Medulla oblongata (tissue), 1 donor: ENCODE results near the gene CIROP.
A peak's percentile ranks its signal among the peaks of the same experiment; 100 is the strongest.

ENCODE experiments used
- DNase-seq: peaks from one replicate; pipeline ENCODE4 v3.0.0-alpha.2; 2015; ENCODE audit errors: extremely low spot score

CIROP gene

DNA sequence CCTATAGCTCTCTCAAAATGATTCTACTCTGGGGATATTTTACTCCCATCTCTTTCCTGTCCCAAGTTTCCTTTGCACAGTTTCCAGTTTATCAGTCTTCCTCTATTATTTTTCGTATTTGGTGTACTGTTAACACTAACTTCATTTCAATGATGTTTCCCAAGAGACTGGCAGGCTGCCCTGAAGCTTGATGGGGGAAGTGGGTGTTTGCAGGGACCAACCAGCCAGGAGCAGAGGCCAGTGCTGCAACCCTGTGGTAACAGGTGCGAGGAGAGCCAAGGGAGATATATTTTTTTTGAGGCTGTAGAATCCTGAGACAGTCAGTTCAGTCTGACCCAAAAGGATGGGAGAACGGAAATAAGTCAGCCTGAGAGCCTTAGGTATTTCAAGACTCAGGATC, 26.1 kb upstream of the CIROP start:
- DNase-seq: no peak

DNA sequence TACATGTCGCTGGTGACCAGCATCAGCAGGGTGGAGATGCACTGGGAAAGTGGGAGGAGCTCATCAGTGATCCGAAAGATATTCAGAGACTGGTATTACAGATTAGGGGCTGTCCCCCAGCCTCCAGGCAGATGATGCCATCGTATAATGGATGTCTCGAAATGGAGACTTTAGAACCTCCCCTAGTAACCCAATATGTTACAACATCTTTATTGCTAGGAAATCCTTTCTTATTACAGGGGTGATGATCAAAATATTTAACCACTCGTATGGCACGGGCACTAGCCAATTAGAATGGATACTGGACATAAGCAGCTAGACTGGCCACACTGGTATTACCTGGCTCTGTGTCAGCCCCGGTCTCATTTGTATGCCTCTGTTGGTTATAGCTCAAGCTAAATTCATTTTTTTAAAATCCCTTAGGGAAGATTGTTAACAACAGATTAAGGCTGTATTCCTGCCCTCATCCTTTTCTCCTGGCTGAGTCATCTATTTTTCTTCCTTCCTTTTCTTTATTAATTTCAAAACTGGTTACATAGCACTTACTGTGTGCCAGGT, 25.0 kb upstream of the CIROP start:
- DNase-seq: no peak

DNA sequence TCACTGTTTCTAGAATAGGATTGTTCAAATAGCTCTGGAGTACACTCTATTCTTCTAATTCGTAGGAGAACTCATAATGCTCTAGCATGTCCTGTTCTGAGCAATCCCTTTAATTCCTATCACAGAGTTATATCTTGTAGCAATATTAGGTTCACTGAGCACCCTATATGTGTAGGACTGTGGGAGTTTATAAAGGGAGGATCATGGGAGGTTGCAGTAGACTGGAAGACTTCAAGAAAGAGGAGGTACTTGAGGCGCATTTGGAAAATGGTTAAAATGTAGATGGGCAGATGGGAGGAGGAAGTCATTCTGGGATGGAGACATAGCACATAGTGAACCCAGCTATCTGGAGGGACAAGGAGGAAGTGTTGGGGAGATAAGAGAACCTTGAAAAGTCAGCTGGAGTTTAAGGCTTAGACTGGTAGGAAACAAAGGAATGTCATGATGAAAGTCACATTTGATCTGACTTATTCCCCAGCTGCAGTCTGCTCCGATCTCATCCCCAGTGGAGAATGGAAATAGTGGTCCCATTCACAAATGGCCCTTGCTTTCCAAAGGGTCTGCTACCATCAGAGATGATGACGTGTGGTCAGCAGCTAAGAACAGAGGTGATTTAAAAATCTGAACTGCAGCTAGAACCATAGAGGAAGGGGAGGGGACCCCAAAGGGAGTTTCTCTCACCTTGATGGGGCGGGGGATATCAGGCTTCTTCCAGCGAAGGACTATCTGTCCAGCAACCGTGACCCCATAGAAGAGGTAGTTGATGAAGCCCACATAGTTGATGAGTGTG, 24.4 kb upstream of the CIROP start:
- DNase-seq: no peak

DNA sequence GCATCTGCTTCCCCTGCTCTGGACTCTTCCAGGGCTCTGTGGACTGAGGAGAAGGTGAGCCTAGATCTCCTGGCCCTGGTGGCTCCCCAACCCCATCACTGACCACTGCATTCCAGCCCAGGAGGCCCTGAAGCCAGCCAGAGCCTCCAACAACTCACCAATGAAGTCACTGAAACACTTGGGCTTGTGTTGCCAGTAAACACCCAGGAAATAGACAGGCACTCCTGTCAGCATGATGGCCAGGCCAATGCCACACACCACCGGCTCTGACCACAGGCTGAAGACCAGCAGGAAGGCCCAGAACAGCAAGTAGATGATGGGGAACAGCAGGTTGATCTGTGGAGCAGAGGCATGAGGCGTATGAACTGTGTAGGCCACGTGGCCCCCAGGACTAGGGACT, 23.1 kb upstream of the CIROP start:
- DNase-seq: no peak

DNA sequence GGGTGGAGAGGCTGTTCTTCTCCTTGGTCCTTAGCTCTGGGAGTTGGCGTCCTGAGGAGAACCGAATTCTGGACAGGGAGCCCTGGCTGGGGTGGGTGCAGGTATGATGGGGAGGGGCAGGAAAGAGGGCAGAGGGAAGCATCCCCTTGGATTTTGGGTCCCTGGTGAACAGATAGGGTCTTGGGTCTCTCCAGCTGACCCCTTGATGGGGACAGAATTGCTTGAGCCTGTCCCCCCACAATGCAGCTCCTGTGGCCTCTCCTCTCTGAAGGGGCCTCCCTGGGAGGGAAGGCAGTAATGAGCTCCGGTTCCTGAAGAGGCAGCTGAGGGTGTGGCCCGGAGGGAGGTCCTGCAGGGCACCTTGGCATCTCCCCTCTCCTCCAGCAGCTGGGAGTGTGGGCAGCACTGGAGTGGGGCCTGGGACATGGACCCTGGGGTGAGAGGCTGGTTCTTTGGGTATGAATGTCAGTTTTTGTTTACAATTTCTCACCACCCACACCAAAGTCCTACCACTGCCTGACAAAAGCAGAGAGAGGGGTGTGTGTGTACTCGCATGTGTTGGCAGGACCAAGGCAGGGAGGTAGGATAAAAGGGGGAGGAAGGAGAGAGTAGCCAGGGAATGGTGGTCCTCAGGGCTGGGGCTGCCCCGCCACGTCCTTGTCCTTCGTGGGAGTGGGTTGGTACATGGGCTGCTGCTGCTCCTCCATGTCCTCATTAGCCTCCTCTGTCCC, 21.9 kb upstream of the CIROP start:
- DNase-seq: no peak

DNA sequence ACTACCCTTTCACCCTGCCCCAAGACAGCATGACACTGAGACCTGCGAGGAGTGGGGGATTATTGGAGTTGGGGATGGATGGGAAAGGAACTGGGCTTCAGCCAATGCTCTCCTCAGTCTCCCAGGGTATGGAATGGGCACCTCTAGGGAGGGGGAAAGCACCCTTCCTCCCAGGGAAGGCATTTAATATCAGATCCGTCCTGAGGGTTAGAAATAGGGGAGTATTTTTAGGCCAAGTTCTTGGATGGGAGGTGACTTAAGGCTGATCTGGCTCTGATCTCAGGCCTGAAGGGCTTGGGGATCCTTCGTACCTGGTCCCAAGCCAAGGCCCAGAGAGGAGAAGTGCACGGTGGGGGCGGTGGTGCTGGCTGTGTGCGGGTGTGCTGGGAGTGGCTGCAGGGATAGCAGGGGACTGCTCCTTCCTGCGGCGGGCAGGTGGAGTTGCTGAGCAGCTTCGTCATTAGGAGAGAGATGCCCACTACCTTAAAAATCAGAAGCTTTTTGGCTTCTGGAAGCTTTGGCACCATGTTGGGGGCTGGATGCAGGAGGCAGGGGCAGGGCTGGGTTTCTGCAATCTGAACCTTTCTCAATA, 21.2 kb upstream of the CIROP start:
- DNase-seq: no peak

DNA sequence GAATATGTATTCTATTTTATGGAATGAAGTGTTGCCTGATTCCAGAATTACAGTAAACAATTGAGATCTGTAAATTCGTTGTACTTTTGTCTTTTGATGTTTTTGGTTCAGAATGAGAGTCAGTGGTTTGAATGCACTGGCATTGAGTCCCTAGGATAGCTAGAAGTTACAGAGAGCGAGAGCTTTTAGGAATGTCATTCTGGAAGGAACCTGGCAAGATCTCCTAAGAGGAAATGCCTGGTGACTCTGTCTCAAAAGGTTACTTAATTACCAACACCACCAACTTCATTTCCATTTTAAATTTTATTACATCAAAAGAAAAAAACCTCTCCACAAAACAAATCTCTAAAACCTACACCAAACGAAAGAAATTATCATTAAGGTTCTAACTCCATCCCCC, 20.2 kb upstream of the CIROP start:
- no peak for DNase-seq

DNA sequence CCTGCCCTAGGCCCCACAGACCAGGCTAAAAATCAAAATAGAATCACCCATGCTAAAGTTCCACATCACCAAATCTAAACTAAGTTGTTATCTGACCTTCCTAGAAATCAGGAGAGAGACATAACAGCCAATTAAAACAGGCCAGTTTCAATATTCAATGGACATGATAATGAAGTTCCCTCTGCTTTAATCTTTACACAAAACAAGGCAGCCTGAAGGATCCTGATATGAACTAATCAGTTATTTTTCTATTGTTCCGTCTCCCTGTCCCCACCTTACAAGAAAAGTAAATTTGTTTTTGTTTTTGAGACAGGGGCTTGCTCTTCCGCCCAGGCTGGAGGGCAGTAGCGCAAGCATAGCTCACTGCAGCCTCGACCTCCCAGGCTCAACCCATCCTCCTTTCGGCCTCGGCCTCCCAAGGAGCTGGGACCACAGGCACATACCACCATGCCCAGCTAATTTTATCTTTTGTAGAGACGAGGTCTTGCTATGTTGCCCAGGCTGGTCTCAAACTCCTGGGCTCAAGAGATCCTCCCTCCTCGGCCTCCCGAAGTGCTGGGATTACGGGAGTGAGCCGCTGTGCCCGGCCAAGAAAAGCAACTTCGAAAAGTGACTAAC, 19.7 kb upstream of the CIROP start:
- no peak for DNase-seq

DNA sequence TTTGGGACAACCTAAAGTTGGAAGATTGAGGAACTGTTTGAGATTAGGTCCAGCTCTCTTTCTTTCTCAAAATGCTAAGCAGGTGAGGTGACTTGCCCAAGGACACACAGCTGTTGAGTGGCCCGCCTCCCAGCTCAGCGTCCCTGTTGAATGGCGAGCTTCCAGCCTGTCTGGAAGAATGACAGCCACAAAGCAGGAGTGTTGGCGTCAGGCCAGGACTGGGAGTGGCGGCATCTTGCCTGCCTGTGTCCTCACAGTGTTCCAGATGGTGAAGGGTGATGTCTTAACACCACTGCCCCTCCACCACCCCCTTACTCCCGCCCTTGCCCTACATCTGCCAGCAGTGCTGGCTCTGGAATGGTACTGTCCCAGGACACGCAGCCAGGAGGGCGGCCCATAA, 18.6 kb upstream of the CIROP start:
- no peak for DNase-seq

DNA sequence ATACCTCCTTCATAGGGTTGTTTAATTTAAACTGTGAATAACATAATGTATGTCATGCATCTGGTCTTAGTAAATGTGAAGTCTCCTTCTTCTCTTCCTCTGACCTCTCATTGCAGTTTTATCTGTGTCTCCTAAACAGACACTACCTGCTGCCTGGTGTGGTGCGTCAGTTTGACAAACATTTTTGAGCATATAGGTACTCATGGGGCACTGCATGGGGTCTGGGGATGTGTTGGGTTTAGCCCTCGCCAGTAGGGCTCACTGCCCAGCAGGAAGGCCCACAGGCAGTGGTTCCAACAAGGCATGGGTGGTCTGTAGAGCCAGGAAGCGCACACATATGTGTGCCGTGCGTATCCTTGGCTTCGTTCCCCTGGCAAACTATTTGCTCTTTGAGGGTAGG, 17.3 kb upstream of the CIROP start:
- no peak for DNase-seq

DNA sequence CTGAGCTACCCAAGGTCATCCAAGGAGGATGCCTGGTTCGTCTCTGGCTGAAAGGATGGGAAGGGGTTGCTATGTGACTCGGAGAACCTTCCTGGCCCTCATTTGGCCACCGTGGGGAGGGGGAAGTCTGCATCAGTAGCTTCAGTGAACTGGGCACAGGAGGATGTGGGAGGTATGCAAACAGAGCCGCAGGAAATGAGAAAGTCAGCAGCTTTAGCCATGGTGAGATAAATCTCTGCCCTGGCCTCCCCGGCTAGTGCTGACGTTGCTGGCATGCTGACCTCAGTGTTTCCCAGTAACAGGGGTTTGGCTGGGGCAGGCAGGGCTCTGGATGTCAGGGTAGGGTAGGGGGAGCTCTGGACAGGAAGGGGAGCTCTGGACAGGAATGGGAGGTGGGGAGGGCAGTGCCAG, 16.6 kb upstream of the CIROP start:
- DNase-seq: peak; percentile 44

DNA sequence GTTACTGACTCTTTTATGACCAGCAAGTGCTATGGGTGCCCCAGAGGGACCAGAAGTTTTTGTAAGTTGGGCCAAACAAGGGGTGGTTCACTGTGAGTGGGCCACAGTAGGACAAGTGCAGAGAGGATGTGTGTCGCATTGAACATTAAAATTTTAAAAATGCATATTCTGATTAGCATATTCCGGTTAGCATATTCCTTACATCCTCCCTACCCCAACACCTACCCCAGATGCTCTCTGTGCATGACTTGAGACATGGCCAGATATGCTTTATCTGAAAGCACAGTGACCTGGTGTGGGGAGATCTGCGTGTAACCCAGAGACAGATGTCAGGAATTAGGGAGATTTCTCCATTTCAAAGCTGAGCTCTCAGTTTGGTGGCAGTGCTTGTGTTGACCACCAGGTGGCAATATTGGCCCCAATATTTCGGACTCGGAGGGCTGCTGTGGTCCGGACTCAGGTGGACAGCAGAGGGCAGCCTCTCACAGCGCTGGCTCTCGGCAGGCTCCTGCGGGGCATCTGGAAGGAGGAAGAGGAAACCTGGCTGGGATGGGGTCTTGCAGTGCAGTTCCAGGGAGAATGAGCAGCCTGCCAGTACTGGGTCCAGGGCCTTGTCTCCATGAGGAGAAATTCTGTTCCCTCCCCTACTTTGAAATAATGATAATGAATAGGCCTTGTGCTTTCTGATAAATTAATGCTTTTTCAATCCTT, 15.9 kb upstream of the CIROP start:
- peak; percentile 95 for DNase-seq

DNA sequence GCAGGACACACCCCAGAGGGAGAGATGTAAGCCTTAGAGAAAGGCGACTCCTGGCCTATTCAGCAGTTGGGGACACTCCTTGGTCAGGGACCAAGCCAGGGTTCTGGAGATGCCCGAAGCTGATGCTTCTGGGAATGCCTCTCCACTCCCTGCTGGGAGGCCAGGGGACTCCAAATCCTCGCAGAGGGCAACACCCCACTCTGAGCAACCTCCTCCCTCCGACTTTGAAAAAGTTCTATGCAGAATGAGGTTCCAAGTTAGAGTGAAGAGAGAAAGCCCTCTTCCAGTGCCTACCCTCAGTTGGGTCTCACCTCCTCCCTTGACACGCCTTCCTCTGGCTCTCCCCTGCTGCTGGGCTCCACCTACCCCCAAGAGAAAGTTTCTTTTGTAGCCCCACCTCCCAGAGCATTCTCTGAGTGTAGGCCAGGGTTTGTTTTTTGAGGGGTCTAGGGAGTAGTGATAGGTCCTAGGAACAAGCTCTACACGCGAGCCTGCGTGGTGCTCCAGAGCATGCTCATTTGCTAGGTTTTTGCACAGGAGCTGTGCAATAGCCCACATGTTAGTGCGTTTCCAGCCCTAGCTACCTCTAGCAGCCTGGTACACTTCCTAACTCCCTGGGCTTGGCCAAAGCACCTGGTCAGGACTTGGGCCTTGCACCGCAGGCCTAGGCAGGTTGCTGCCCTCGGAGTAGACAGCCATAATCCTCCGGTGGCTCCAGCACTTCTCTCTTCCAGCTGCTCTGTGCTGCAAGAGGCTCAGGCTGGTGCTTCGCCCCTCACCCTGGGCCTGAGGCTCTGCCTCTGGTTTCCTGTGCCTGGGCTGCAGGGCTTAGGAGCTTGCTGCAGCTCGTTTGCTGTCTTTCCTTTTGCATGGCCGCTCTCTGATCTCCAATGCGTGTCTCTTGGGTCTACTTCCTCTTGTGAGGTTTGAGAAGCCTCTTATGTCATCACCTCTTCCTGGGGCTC, 14.9 kb upstream of the CIROP start:
- peak; percentile 27 for DNase-seq

DNA sequence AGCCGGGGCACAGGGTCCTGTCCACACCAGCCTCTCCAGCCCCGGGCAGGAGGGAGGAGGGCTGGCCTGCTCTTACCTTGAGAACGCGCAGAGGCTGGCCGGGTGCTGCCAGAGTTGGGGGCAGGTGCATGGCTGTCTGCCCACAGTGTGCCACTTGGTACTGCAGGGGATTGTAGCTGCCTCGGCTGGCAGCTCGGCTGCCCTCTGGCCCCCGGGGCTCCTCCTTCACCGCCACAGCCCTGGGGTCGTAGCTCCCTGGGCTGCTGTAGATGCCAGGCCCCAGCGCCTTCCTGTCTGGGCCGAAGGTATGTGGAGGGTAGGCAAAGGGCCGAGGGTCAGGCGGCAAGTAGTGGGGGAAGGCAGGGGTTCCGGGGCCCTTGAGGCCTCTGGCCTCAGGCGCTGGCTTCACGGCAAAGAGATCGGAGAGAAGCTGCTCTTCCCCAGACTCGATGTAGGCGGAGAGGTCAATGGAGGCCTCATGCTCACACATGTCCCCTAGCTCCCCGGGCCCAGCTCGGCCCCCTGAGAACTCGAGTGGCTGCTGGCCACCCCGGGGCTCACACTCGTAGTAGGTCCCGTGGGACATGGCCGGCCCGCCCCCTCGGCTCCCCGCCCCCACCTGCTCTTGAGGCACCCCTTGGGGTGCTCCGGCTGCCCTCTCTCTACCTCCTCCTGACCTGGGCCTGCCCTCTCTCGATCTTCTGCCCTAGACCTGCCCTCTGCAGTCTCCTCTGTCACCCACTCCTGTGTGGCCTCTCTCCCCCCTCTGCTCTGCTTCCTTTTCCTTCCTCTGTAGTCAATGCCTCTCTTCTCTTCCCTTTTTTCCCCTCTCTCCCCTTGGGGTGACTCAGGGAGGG, 13.9 kb upstream of the CIROP start, which contains the start of gene CEBPE:
Gene CEBPE (minus strand): TSS at position 750 of the 857 bp plus-strand sequence. CDS start 164 bp downstream, at position 586.
- DNase-seq: no peak

DNA sequence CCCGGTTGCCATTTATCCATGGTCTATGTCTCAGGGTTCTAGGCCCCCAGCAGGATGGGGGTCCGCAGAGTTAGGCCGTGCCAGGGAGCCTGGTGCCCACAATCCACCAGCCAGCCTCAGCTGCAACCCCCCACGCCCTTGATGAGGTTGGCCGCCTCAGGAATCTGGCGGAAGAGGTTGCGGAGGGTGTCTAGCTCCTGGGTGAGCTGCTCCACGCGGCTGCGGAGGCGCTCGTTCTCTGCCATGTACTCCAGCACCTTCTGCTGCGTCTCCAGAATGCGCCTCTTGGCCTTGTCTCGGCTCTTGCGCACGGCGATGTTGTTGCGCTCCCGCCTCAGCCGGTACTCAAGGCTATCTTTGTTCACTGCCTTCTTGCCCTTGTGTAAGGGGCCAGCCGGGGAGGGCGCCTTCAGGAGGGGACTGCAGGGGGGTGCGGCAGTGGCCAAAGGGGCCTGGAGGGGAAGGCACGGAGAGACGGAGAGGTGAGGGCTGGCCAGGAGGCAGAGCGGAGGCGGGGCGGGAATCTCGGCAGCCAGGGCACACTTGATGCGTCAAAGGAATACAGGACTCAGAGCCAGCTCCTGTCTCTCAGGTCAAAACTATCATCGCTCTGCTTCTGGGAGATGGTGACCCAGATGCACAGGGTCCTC, 12.7 kb upstream of the CIROP start:
- no peak for DNase-seq

DNA sequence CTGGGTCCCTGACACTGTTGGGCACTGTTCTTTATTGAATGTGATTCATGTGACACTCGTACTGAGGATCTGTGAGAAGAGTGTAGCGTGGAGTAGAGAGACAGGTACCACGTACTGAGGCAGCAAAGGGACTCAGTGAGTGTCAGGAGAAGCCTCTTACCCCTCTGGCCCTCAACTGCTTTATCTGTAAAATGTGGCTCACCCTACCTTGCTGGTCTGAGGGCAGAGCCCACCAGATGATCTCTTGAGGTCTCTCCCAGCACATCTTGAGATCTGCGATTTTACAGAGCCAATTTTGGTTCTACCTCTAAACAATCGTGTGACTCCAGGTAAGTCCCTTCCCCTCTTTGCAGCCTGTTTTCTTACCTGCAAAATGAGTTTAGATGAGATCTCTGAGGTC, 11.1 kb upstream of the CIROP start:
- DNase-seq: no peak

DNA sequence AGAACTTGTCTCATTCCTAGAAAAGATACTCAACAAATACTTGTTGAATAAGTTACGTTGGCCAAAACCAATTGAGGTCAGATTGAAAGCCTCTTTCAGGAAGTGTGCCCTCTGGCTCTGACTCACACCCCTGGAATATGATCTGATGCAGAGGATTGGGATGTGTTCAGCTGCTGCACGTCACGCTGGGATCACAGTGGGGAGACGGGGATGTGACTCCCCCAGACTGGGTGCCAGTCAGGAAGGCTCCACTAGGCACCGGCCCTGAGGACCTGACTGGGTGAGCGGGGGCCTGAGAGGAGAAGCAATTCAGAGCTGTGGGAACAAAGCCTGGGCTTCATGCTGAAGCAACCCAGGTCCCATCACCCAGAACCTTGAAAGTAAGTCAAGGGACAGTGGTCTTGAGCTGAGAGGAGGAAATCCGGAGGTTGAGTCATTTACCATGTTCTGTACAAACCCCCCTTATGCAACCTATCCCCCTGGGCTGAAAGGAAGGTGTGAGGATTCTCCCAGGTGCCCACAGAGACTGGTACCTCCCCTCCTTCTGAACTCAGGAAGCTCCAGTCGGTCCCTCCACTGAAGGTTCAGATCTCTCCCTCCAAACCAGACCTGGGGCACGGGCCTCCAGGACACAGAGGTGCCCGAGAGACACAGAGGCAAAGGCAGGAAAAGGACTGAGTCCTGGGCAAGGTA, 10.4 kb upstream of the CIROP start:
- DNase-seq: no peak

DNA sequence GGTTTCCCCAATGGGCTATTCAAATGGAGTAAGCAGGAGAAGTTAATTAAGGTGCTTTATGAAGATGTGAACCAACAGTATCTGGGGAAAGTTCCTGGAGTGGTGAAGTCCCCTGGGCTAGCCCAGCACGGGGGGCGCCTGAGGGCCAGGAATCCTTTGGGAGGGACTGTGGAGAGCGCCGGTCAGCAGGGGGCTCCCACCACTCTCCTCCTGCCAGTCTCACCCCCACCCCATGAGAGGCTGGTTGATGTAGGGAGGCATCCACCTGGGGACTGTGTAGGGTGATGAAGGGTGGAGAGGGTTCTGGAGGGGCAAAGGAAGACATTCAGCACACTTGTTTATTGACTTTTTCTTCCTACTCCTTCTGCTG, 9.9 kb upstream of the CIROP start:
- DNase-seq: no peak
